Measurements from ENCODE around the gene SMARCB1. TPM values are rescaled to one million over a fixed set of nuclear protein-coding genes. Genes with fewer than 3 reads are reported as not detected.

The SMARCB1 gene
- total RNA-seq, 4 donors from 2014 or later = 31.5 to 53.4 (median 43.8) TPM

DNA sequence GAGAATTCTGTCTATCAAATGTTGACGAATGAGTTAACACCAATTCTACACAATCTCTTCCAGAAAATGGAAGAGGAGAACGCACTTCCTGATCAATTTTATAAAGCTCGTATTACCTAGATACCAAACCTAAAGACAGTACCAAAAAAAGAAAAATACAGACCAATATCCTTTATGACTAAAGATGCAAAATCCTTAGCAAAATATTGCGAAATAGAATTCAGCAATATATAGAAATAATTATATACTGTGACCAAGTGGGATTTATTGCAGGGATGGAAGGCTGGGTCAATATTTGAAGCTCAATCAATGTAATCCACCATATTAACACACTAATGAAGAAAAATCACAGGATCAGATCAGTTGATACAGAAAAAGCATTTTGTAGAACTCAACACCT lies 25.6 kb downstream of the SMARCB1 start:
- Histone ChIP-seq H3K4me1 (no peaks in the 10 kb centered on the region), H3K9me3 (no peaks in the 10 kb centered on the region), H3K27ac (no peak overlapping the region), H3K4me3 (no peak overlapping the region), H3K27me3 (no peaks in the 10 kb centered on the region), H3K36me3 (peaks cover 2 to 69% (median 8%) of the 10 kb centered on the region in 3 donors)
- no peak for TF ChIP-seq EP300 (IDR thresholded peaks at IDR 0.05)
- TF ChIP-seq, protein P1, sequence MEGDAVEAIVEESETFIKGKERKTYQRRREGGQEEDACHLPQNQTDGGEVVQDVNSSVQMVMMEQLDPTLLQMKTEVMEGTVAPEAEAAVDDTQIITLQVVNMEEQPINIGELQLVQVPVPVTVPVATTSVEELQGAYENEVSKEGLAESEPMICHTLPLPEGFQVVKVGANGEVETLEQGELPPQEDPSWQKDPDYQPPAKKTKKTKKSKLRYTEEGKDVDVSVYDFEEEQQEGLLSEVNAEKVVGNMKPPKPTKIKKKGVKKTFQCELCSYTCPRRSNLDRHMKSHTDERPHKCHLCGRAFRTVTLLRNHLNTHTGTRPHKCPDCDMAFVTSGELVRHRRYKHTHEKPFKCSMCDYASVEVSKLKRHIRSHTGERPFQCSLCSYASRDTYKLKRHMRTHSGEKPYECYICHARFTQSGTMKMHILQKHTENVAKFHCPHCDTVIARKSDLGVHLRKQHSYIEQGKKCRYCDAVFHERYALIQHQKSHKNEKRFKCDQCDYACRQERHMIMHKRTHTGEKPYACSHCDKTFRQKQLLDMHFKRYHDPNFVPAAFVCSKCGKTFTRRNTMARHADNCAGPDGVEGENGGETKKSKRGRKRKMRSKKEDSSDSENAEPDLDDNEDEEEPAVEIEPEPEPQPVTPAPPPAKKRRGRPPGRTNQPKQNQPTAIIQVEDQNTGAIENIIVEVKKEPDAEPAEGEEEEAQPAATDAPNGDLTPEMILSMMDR (IDR thresholded peaks at IDR 0.05) = no peak
- TF ChIP-seq POLR2A (IDR thresholded peaks at IDR 0.05) = no peak
- no peak for DNase-seq (ENCODE audit: low spot score in 2 of 2)
- WGBS, 2 donors = 95 to 96% methylated on average over 4 of the region's 4 CpGs

DNA sequence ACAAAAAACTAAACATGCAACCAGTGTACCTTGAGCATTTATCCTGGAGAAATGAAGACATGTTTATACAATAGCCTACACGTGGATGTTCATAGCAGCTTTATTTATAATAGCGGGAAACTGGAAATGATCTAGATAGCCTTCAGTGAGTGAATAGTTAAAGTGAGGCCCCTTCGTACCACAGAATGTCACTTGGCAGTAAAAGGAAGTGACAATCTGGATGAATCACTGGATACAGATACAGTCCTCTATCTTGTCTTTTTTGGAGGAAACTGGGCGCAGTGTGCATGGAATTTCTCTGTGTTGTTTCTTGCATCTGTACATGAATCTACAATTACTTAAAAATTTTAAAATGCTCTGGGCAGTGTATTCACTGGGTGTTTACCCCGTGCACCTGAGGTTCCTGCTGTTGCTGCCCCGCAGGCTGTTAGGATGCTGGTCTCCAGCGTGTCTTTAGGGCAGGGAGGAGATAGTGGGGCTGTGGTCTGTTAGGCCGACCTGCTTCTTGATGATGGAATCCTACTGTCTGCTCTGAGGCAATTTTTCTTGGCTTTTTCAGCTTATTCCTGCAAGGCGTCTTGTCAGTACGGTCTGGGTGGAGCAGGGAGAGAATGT lies 28.9 kb downstream of the SMARCB1 start:
- Histone ChIP-seq H3K36me3 (peaks cover 0 to 81% (median 8%) of the 10 kb centered on the region in 3 donors), H3K9me3 (no peaks in the 10 kb centered on the region), H3K27ac (no peak overlapping the region), H3K4me1 (no peaks in the 10 kb centered on the region), H3K27me3 (no peaks in the 10 kb centered on the region), H3K4me3 (no peak overlapping the region)
- DNase-seq (ENCODE audit: low spot score in 2 of 2) = no peak
- TF ChIP-seq EP300 (IDR thresholded peaks at IDR 0.05) (no peak), POLR2A (IDR thresholded peaks at IDR 0.05) (no peak)
- TF ChIP-seq, protein P1 (IDR thresholded peaks at IDR 0.05) = no peak
- WGBS, 2 donors = 80 to 81% methylated on average over 9 to 10 of the region's 10 CpGs

DNA sequence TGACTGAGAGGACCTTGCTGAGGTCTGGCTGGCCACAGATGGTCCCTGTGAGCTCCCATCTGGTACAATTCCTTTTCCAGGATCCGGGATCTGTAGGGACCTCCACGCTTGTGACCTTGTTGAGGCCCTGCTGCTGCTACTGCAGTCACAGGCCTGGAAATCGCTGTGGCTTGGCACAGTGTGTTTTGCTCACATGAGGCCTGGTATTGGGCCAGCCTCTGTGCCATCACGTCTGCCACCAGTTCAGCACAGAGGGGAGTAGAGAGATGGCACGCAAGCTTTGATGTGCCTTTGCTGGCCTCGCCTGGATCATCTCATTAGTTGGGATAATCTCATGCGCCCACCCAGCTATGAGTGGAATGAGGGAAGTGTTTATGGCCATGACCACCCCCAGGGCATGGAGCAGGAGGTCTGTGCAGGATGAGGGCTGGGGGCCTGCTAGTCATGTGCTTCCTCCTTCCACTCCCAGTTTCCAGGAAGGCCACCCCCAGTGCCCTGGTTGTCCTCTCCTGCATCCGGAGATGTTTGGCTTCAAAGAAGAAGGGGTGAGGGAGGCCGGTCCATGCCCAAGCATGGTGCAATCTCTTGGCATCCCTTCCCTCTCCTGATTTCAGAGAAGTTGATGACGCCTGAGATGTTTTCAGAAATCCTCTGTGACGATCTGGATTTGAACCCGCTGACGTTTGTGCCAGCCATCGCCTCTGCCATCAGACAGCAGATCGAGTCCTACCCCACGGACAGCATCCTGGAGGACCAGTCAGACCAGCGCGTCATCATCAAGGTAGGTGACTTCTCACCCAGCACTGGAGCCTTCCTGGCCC lies 29.6 kb downstream of the SMARCB1 start:
- no peaks in the 10 kb centered on the region for H3K9me3 ChIP-seq
- TF ChIP-seq EP300 (IDR thresholded peaks at IDR 0.05) = no peak
- TF ChIP-seq, protein P1 (IDR thresholded peaks at IDR 0.05) = no peak
- no peak for TF ChIP-seq POLR2A (IDR thresholded peaks at IDR 0.05)
- peaks cover 0 to 83% (median 8%) of the 10 kb centered on the region in 3 donors for H3K36me3 ChIP-seq
- no peaks in the 10 kb centered on the region for H3K27me3 ChIP-seq
- no peak overlapping the region for H3K27ac ChIP-seq
- 86 to 87% methylated on average over 18 of the region's 18 CpGs for WGBS, 2 donors
- H3K4me3 ChIP-seq = no peak overlapping the region
- H3K4me1 ChIP-seq = no peaks in the 10 kb centered on the region
- DNase-seq (ENCODE audit: low spot score in 2 of 2) = no peak

- TF ChIP-seq POLR2A (IDR thresholded peaks at IDR 0.05) = no peak
- Histone ChIP-seq H3K27me3 (no peaks in the 10 kb centered on the region), H3K9me3 (no peaks in the 10 kb centered on the region), H3K4me1 (no peaks in the 10 kb centered on the region), H3K27ac (no peak overlapping the region), H3K4me3 (no peak overlapping the region), H3K36me3 (peaks cover 0 to 83% (median 8%) of the 10 kb centered on the region in 3 donors)
- DNase-seq (ENCODE audit: low spot score in 2 of 2) = no peak
- WGBS, 2 donors = 91 to 92% methylated on average over 6 of the region's 6 CpGs
Observed at GRCh38 chr22:23817146-23817545, 30.4 kb downstream of the SMARCB1 start.

DNA sequence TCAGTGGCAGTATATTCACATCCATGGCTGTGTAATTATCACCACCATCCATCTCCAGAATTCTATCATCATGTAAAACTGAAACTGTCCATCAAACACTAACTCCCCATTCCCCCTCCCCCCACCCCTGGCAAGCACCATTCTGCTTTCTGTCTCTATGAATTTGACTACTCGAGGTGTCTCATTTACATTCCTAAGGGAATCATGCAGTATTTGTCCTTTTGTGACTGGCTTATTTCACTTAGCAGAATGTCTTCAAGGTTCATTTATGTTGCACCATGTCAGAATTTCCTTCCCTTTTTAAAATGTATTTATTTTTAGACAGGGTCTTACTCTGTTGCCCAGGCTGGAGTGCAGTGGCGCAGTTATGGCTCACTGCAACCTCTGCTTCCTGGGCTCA lies 31.8 kb downstream of the SMARCB1 start:
- Histone ChIP-seq H3K27me3 (no peaks in the 10 kb centered on the region), H3K36me3 (peaks cover 0 to 89% (median 8%) of the 10 kb centered on the region in 3 donors), H3K9me3 (no peaks in the 10 kb centered on the region), H3K4me3 (no peak overlapping the region), H3K4me1 (peaks cover 0 to 6% (median 0%) of the 10 kb centered on the region in 4 donors), H3K27ac (no peak overlapping the region)
- 88% methylated on average over 2 of the region's 2 CpGs for WGBS, 2 donors
- no peak for TF ChIP-seq EP300 (IDR thresholded peaks at IDR 0.05)
- TF ChIP-seq, protein P1 (IDR thresholded peaks at IDR 0.05) = no peak
- TF ChIP-seq POLR2A (IDR thresholded peaks at IDR 0.05) = no peak
- DNase-seq (ENCODE audit: low spot score in 2 of 2) = no peak

Measured in tibial nerve (tissue), 4 donors.